Activated naive CD4-positive, alpha-beta T cell treated with anti-CD3 and anti-CD28 coated beads, Interleukin-2, amount 10 ng/mL, durations not matched to agents 7 days and 5 days (primary cell): ENCODE data around the gene KRT8.
"Not testable (repeated sequence)": the region's sequence is repeated elsewhere in the genome, so short reads cannot be mapped to it uniquely, and the experiment has no call there.

Experiments used
- CTCF ChIA-PET: fragments of 350-600 bp; sonication (Branson Sonifier 250); formaldehyde crosslinking; loops from one replicate; lab custom pipeline; 2021; ENCODE audit warnings: antibody characterized with exemption; lab: Charles Lee
- DNase-seq: peaks from one replicate; pipeline ENCODE4 v3.0.0-alpha.2; 2020
- H3K27ac Mint-ChIP-seq: one replicate; pipeline ENCODE4 v1.8.0; 2021; ENCODE audit warnings: mild to moderate bottlenecking, moderate library complexity, mixed read lengths
- H3K27me3 Mint-ChIP-seq: one replicate; pipeline ENCODE4 v1.8.0; 2021; ENCODE audit warnings: mild to moderate bottlenecking, mixed read lengths
- H3K36me3 Mint-ChIP-seq: one replicate; pipeline ENCODE4 v1.8.0; 2021; ENCODE audit warnings: mixed read lengths
- H3K4me1 Mint-ChIP-seq: one replicate; pipeline ENCODE4 v1.8.0; 2021; ENCODE audit warnings: mixed read lengths
- H3K4me3 Mint-ChIP-seq: one replicate; pipeline ENCODE4 v1.8.0; 2021; ENCODE audit warnings: mild to moderate bottlenecking, moderate library complexity, mixed read lengths
- H3K9me3 Mint-ChIP-seq: one replicate; pipeline ENCODE4 v1.8.0; 2021; ENCODE audit warnings: mixed read lengths

Gene KRT8

GRCh38 chr12:52880499-52880898 is 24.4 kb downstream of the KRT8 start:
- not testable (repeated sequence) for H3K4me3 Mint-ChIP-seq, H3K9me3 Mint-ChIP-seq, H3K27ac Mint-ChIP-seq, H3K36me3 Mint-ChIP-seq, DNase-seq, H3K4me1 Mint-ChIP-seq
- CTCF ChIA-PET = interaction anchor here (0.6 to 11.2 kb wide), 49 partner anchors 8 to 757 kb away, joined by 3 to 427 read pairs (median 4); partner anchors contain the start of genes KRT74 and KRT83
- H3K27me3 Mint-ChIP-seq = peaks cover 33% of the 10 kb centered on the region

- CTCF ChIA-PET = interaction anchor here (0.5 to 11.2 kb wide), 84 partner anchors 9 to 756 kb away, joined by 3 to 427 read pairs (median 4); partner anchors contain the start of genes KRT5, KRT74 and KRT83
- H3K4me3 Mint-ChIP-seq = peak overlapping the region; percentile 54
- peak; percentile 84 for DNase-seq
- no peaks in the 10 kb centered on the region for H3K9me3 Mint-ChIP-seq
- no peaks in the 10 kb centered on the region for H3K36me3 Mint-ChIP-seq
- no peak overlapping the region for H3K27ac Mint-ChIP-seq
- H3K4me1 Mint-ChIP-seq = peaks cover 10% of the 10 kb centered on the region
- peaks cover 30% of the 10 kb centered on the region for H3K27me3 Mint-ChIP-seq
These were observed 25.2 kb downstream of the KRT8 start for GRCh38 chr12:52879394-52880351.

- Mint-ChIP-seq H3K27me3 (peaks cover 38% of the 10 kb centered on the region), H3K36me3 (no peaks in the 10 kb centered on the region), H3K27ac (no peak overlapping the region), H3K9me3 (no peaks in the 10 kb centered on the region), H3K4me1 (peaks cover 16% of the 10 kb centered on the region), H3K4me3 (no peak overlapping the region)
- CTCF ChIA-PET = interaction anchor here (0.6 to 11.2 kb wide), 55 partner anchors 10 to 755 kb away, joined by 3 to 427 read pairs (median 4); partner anchors contain the start of genes KRT5, KRT74 and KRT83
- DNase-seq = no peak
These were observed 26.1 kb downstream of the KRT8 start for GRCh38 chr12:52878507-52879393.

GRCh38 chr12:52877242-52877641 is 27.6 kb downstream of the KRT8 start:
- CTCF ChIA-PET = interaction anchor here (0.7 to 11.2 kb wide), 5 partner anchors 8 to 505 kb away, joined by 3 to 427 read pairs (median 51); no protein-coding TSS in a partner anchor
- Mint-ChIP-seq H3K27ac (no peak overlapping the region), H3K9me3 (no peaks in the 10 kb centered on the region), H3K27me3 (peaks cover 48% of the 10 kb centered on the region), H3K4me1 (peaks cover 23% of the 10 kb centered on the region), H3K4me3 (no peak overlapping the region), H3K36me3 (no peaks in the 10 kb centered on the region)
- no peak for DNase-seq

- CTCF ChIA-PET = interaction anchor here (2.4 to 11.2 kb wide), 3 partner anchors 8 to 294 kb away, joined by 15 to 427 read pairs (median 162); no protein-coding TSS in a partner anchor
- H3K9me3 Mint-ChIP-seq = no peaks in the 10 kb centered on the region
- peaks cover 49% of the 10 kb centered on the region for H3K27me3 Mint-ChIP-seq
- no peak for DNase-seq
- peaks cover 23% of the 10 kb centered on the region for H3K4me1 Mint-ChIP-seq
- H3K36me3 Mint-ChIP-seq = no peaks in the 10 kb centered on the region
- H3K27ac Mint-ChIP-seq = no peak overlapping the region
- H3K4me3 Mint-ChIP-seq = no peak overlapping the region
These were observed 28.5 kb downstream of the KRT8 start for GRCh38 chr12:52876372-52876771.

GRCh38 chr12:52874573-52875435 is 30.1 kb downstream of the KRT8 start:
- Mint-ChIP-seq H3K27ac (no peak overlapping the region), H3K27me3 (peaks cover 41% of the 10 kb centered on the region), H3K36me3 (no peaks in the 10 kb centered on the region), H3K4me3 (peak overlapping the region; percentile 65), H3K9me3 (no peaks in the 10 kb centered on the region), H3K4me1 (peaks cover 23% of the 10 kb centered on the region)
- CTCF ChIA-PET = interaction anchor here (0.7 to 11.2 kb wide), 10 partner anchors 9 to 718 kb away, joined by 3 to 427 read pairs (median 10); no protein-coding TSS in a partner anchor
- DNase-seq = no peak

GRCh38 chr12:52873832-52874572 is 30.9 kb downstream of the KRT8 start:
- Mint-ChIP-seq H3K4me3 (peak overlapping the region; percentile 65), H3K36me3 (no peaks in the 10 kb centered on the region), H3K9me3 (no peaks in the 10 kb centered on the region), H3K27me3 (peaks cover 39% of the 10 kb centered on the region), H3K27ac (peak overlapping the region; percentile 46), H3K4me1 (peaks cover 22% of the 10 kb centered on the region)
- peak; percentile 71 for DNase-seq
- CTCF ChIA-PET = interaction anchor here (1.1 to 10.1 kb wide), 7 partner anchors 9 to 717 kb away, joined by 3 to 244 read pairs (median 10); no protein-coding TSS in a partner anchor

GRCh38 chr12:52873513-52873831 is 31.4 kb downstream of the KRT8 start:
- no peak overlapping the region for H3K27ac Mint-ChIP-seq
- H3K4me1 Mint-ChIP-seq = peaks cover 23% of the 10 kb centered on the region
- DNase-seq = no peak
- H3K36me3 Mint-ChIP-seq = no peaks in the 10 kb centered on the region
- no peaks in the 10 kb centered on the region for H3K9me3 Mint-ChIP-seq
- H3K4me3 Mint-ChIP-seq = peak overlapping the region; percentile 56
- peaks cover 44% of the 10 kb centered on the region for H3K27me3 Mint-ChIP-seq
- CTCF ChIA-PET = interaction anchor here (0.6 to 10.1 kb wide), 8 partner anchors 8 to 717 kb away, joined by 3 to 244 read pairs (median 7); no protein-coding TSS in a partner anchor

- peaks cover 27% of the 10 kb centered on the region for H3K4me1 Mint-ChIP-seq
- no peak for DNase-seq
- no peaks in the 10 kb centered on the region for H3K36me3 Mint-ChIP-seq
- H3K4me3 Mint-ChIP-seq = no peak overlapping the region
- H3K9me3 Mint-ChIP-seq = no peaks in the 10 kb centered on the region
- peaks cover 44% of the 10 kb centered on the region for H3K27me3 Mint-ChIP-seq
- CTCF ChIA-PET = interaction anchor here (0.6 to 10.1 kb wide), 6 partner anchors 12 to 716 kb away, joined by 3 to 244 read pairs (median 10); no protein-coding TSS in a partner anchor
- H3K27ac Mint-ChIP-seq = no peak overlapping the region
These were observed 32.1 kb downstream of the KRT8 start for GRCh38 chr12:52872644-52873389.

GRCh38 chr12:52871291-52872039 is 33.4 kb downstream of the KRT8 start:
- H3K27me3 Mint-ChIP-seq = peaks cover 44% of the 10 kb centered on the region
- DNase-seq = no peak
- no peaks in the 10 kb centered on the region for H3K9me3 Mint-ChIP-seq
- CTCF ChIA-PET = interaction anchor here (0.7 to 10.1 kb wide), 9 partner anchors 8 to 498 kb away, joined by 3 to 244 read pairs (median 5); partner anchors contain the start of gene KRT84
- peaks cover 36% of the 10 kb centered on the region for H3K4me1 Mint-ChIP-seq
- H3K27ac Mint-ChIP-seq = no peak overlapping the region
- H3K36me3 Mint-ChIP-seq = no peaks in the 10 kb centered on the region
- no peak overlapping the region for H3K4me3 Mint-ChIP-seq
